Right lobe of liver (tissue), 4 donors: ENCODE measurements around the gene TMEM190.

ENCODE experiments used
- CTCF ChIP-seq, 4 donors: fragments of 200-600 bp in 3 of 4; fragments of 450-650 bp in 1 of 4; IDR thresholded peaks; one replicate each; pipeline versions ENCODE4 v1.5.1 to v1.8.0; 2016 to 2022; ENCODE audit warnings: antibody characterized with exemption in 4 of 4, mild to moderate bottlenecking in 2 of 4
- POLR2A ChIP-seq: fragments of 450-650 bp; IDR thresholded peaks from one replicate; pipeline ENCODE4 v1.6.1; 2017; ENCODE audit warnings: antibody characterized with exemption, mild to moderate bottlenecking
- donor health status: DM: no; HTN: no; CAD: no.
- donor health status: DM: no; HTN: no; CAD: no.
- donor health status: DM: no; HTN: yes; CAD: no.

- TF ChIP-seq CTCF (IDR thresholded peaks at IDR 0.05): no peak
- no peak for TF ChIP-seq POLR2A
Observed at GRCh38 chr19:55340784-55341147, 35.9 kb upstream of the TMEM190 start.
